ENCODE measurements around the gene DPY30. TPM values are rescaled to one million over a fixed set of nuclear protein-coding genes. Genes with fewer than 3 reads are reported as not detected.
"Not testable (repeated sequence)": the region's sequence is repeated elsewhere in the genome, so short reads cannot be mapped to it uniquely, and the experiment has no call there.

DPY30 gene
- total RNA-seq, 1 donor from 2014 or later: 60.3 TPM

- Histone ChIP-seq H3K36me3 (ENCODE audit: control insufficient read depth, insufficient read depth, low read length) (no peaks in the 10 kb centered on the region), H3K27me3 (ENCODE audit: control insufficient read depth, insufficient read depth, low read length) (no peaks in the 10 kb centered on the region), H3K4me3 (ENCODE audit: low read depth, low read length) (peak within 1 kb of the TSS; percentile 98)
- FAIRE-seq: no peak
- TF ChIP-seq, protein P1, sequence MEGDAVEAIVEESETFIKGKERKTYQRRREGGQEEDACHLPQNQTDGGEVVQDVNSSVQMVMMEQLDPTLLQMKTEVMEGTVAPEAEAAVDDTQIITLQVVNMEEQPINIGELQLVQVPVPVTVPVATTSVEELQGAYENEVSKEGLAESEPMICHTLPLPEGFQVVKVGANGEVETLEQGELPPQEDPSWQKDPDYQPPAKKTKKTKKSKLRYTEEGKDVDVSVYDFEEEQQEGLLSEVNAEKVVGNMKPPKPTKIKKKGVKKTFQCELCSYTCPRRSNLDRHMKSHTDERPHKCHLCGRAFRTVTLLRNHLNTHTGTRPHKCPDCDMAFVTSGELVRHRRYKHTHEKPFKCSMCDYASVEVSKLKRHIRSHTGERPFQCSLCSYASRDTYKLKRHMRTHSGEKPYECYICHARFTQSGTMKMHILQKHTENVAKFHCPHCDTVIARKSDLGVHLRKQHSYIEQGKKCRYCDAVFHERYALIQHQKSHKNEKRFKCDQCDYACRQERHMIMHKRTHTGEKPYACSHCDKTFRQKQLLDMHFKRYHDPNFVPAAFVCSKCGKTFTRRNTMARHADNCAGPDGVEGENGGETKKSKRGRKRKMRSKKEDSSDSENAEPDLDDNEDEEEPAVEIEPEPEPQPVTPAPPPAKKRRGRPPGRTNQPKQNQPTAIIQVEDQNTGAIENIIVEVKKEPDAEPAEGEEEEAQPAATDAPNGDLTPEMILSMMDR (IDR thresholded peaks at IDR 0.05; ENCODE audit: insufficient read depth, low read length, severe bottlenecking): peak; percentile 1
- DNase-seq (ENCODE audit: low read depth): peak; percentile 77
Observed at GRCh38 chr2:32010670-32011484, 28.7 kb downstream of the DPY30 start, which contains the start of gene MEMO1. Gene MEMO1, minus strand, starts transcription at chr2:32011008. Its CDS starts 761 bp downstream, at chr2:32010247.

DNA sequence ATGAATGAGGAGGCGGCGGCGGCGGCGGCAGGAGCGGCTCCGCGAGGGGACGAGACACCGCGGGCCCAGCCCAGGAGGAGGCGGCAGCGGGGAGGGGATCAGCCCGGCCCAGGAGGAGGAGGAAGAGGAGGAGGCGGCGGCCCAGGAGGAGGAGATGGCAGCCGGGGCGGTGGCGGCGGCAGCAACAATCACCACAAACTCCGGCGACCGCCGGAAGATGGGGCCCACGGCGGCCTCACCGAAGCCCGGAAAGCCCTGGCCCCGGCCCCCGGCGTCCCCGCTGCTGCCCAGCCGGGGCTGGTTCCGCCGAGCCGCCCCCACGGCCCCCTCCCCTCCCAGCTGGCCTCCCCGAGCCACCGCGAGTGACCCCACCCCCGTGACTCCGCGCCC is 29.3 kb downstream of the DPY30 start:
- not testable (repeated sequence) for H3K27me3 ChIP-seq (ENCODE audit: control insufficient read depth, insufficient read depth, low read length); DNase-seq (ENCODE audit: low read depth); H3K36me3 ChIP-seq (ENCODE audit: control insufficient read depth, insufficient read depth, low read length); FAIRE-seq
- peak overlapping the region; percentile 98 for H3K4me3 ChIP-seq (ENCODE audit: low read depth, low read length)

GRCh38 chr2:32009516-32010256 is 29.9 kb downstream of the DPY30 start:
- peak overlapping the region; percentile 98 for H3K4me3 ChIP-seq (ENCODE audit: low read depth, low read length)
- DNase-seq (ENCODE audit: low read depth) (no peak), FAIRE-seq (no peak)
- H3K27me3 ChIP-seq (ENCODE audit: control insufficient read depth, insufficient read depth, low read length): no peaks in the 10 kb centered on the region
- TF ChIP-seq, protein P1 (IDR thresholded peaks at IDR 0.05; ENCODE audit: insufficient read depth, low read length, severe bottlenecking): no peak
- H3K36me3 ChIP-seq (ENCODE audit: control insufficient read depth, insufficient read depth, low read length): no peaks in the 10 kb centered on the region

DNA sequence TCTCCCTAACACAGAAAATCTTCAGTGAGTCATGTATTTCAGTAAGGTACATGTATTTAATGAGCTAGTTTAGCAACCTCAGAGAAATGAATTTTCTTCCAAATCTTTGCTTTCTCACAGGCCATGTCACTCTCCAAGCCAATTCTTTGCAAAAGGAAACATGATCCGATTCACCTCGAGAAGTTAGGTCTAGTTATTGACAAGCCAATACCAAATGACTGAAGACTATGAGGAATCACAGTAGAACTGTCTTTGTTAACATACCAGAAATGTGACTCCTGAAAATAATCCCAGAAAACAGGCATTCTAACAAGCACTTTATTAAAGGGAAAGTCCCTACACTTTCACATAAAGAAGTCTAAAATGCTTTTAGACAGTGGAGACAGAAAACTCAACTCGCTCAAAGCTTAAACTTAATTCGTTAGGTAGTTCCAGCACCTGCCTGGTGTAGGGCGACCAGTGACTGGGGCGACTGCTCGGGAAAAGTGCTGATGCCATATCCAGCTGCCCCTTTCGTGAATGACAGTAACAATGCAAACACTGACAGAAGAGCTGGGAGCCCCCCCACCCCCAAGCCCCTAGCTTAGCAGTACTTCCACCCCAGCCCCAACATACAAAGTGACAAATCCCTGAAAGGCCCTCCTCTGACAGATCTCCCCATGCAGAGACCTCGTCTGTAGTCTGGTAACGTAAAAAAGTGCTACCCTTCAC is 30.6 kb downstream of the DPY30 start:
- TF ChIP-seq, protein P1 (IDR thresholded peaks at IDR 0.05; ENCODE audit: insufficient read depth, low read length, severe bottlenecking): no peak

GRCh38 chr2:32007121-32007391 is 32.5 kb downstream of the DPY30 start:
- H3K4me3 ChIP-seq (ENCODE audit: low read depth, low read length): no peak overlapping the region
- no peaks in the 10 kb centered on the region for H3K27me3 ChIP-seq (ENCODE audit: control insufficient read depth, insufficient read depth, low read length)
- FAIRE-seq: no peak
- TF ChIP-seq, protein P1 (IDR thresholded peaks at IDR 0.05; ENCODE audit: insufficient read depth, low read length, severe bottlenecking): no peak
- DNase-seq (ENCODE audit: low read depth): no peak
- no peaks in the 10 kb centered on the region for H3K36me3 ChIP-seq (ENCODE audit: control insufficient read depth, insufficient read depth, low read length)

More for the DNA sequence above, 30.6 kb downstream of the DPY30 start:
- DNase-seq (ENCODE audit: low read depth) (peak; percentile 60), FAIRE-seq (no peak)
- Histone ChIP-seq H3K36me3 (ENCODE audit: control insufficient read depth, insufficient read depth, low read length) (no peaks in the 10 kb centered on the region), H3K27me3 (ENCODE audit: control insufficient read depth, insufficient read depth, low read length) (no peaks in the 10 kb centered on the region), H3K4me3 (ENCODE audit: low read depth, low read length) (peak overlapping the region; percentile 98)

Measured in bronchial epithelial cell (primary cell).